A673 (cell line): ENCODE measurements around the gene GSTM3. TPM values are rescaled to one million over a fixed set of nuclear protein-coding genes. Genes with fewer than 3 reads are reported as not detected.

Source experiments
- BruUV-seq: library from RNA; stranded (reverse); fragments of 400-500 nt; replicated peaks from 2 replicates; lab custom pipeline; 2021; lab: Mats Ljungman, UMichigan
- CTCF ChIA-PET: fragments of 300-600 bp; sonication (Branson Sonifier 250); formaldehyde crosslinking; loops from one replicate; lab custom pipeline; 2022; ENCODE audit warnings: antibody characterized with exemption; lab: Charles Lee
- POLR2A ChIA-PET: fragments of 300-600 bp; sonication (Branson Sonifier 250); formaldehyde crosslinking; loops from one replicate; lab custom pipeline; 2022; ENCODE audit warnings: antibody characterized with exemption; ENCODE audit not compliant: low non-redundant PET; lab: Charles Lee
- DNase-seq: peaks from one replicate; pipeline ENCODE4 v3.0.0-alpha.2; 2015; ENCODE audit warnings: low spot score
- H3K27ac ChIP-seq: fragments of 200-600 bp; sonication (generic); 2 replicates; pipeline ENCODE4 v1.5.1; 2016; ENCODE audit warnings: mixed run types, low read depth, mild to moderate bottlenecking, mixed read lengths, antibody characterized with exemption, low read length; ENCODE audit not compliant: poor library complexity, severe bottlenecking
- H3K27me3 ChIP-seq: fragments of 200-600 bp; sonication (generic); replicated peaks from 2 replicates; pipeline ENCODE4 v1.6.1; 2017; ENCODE audit warnings: mixed run types, low read depth, mild to moderate bottlenecking, mixed read lengths, antibody characterized with exemption, low read length; ENCODE audit not compliant: insufficient read depth, poor library complexity
- H3K36me3 ChIP-seq: fragments of 200-600 bp; sonication (generic); 2 replicates; pipeline ENCODE4 v1.6.1; 2016; ENCODE audit warnings: mixed run types, mild to moderate bottlenecking, mixed read lengths, antibody characterized with exemption, low read length; ENCODE audit not compliant: insufficient read depth, poor library complexity, severe bottlenecking
- H3K4me1 ChIP-seq: fragments of 200-600 bp; sonication (generic); 2 replicates; pipeline ENCODE4 v1.6.1; 2017; ENCODE audit warnings: mixed run types, mild to moderate bottlenecking, mixed read lengths, antibody characterized with exemption, low read length; ENCODE audit not compliant: insufficient read depth, poor library complexity, severe bottlenecking
- H3K4me3 ChIP-seq: fragments of 200-600 bp; sonication (generic); 2 replicates; pipeline ENCODE4 v1.5.1; 2016; ENCODE audit warnings: low read depth, mixed run types, mild to moderate bottlenecking, mixed read lengths, low read length; ENCODE audit not compliant: poor library complexity, severe bottlenecking
- H3K9me3 ChIP-seq: fragments of 200-600 bp; sonication (generic); 2 replicates; pipeline ENCODE4 v1.6.1; 2016; ENCODE audit warnings: mixed run types, low read depth, mild to moderate bottlenecking, mixed read lengths, antibody characterized with exemption, low read length; ENCODE audit not compliant: poor library complexity, severe bottlenecking
- CTCF ChIP-seq: fragments of 300-800, 200-600 bp; sonication (generic); conservative IDR thresholded peaks from 2 replicates; pipeline ENCODE4 v1.5.1; 2017; ENCODE audit warnings: low read depth, mild to moderate bottlenecking, antibody characterized with exemption, low read length, moderate library complexity, mixed read lengths
- EZH2 ChIP-seq: fragments of 200-600 bp; sonication (generic); IDR thresholded peaks from 2 replicates; pipeline ENCODE4 v1.6.1; 2017; ENCODE audit warnings: borderline replicate concordance, low read depth, mild to moderate bottlenecking, mixed read lengths, antibody characterized with exemption, low read length; ENCODE audit not compliant: poor library complexity, severe bottlenecking
- intact Hi-C: fragments of 100-400 bp; cut with micrococcal nuclease; formaldehyde crosslinking; loops from one replicate; pipeline ENCODE4 v1.10.0; 2022; ENCODE audit not compliant: unreplicated experiment
- total RNA-seq: library from RNA; stranded (reverse); gene quantifications from 2 replicates; pipeline ENCODE4 v1.2.3, GENCODE V29; 2021

Gene GSTM3
- total RNA-seq, 1 experiment from 2014 or later: 72.2 TPM

DNA sequence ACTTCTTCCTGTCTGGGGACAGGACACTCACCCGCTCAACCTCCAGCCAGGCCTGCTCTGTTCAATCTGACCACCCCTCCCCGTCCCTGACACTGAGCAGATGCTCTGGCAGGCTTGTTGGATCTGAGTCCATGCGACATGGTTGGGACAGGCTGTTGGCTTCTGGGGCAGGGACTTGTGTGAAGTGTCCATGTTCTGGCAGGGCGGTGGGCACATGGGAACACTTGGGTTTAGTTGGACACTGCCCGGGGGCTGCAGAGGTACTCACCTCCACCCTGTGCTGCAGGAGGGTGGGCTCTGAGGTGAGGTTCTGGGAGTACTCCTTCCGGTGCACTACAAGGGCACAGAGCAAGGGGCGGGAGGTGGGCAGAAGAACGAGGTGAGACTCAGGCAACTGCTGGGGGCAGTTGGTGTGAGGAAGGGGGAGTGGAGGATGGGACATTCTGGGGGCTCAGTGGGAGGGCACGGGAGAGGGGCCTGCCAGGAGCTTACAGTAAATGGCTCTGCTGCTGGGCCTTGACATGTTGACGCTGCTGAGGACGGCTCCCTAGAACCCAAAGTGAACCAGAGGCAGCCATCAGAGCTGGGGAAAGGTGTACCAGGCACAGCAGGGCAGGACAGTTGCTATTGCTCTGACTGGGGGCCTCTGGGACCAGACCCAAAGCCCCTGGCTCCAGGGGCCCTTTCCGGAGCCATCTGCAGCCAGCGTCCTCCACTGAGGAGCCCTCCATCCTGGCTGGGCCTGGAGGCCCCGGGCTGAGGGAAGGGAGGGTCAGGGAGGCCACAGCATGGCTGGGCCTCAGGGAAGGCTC lies 20.6 kb upstream of the GSTM3 start:
- ChIA-PET POLR2A (no interaction called here), CTCF (interaction anchor here (0.5 kb wide), 1 partner anchor 246 kb away, joined by 3 read pairs; no protein-coding TSS in a partner anchor)
- no peaks in the 10 kb centered on the region for H3K27me3 ChIP-seq
- H3K4me1 ChIP-seq: no peaks in the 10 kb centered on the region
- H3K4me3 ChIP-seq: no peak overlapping the region
- intact Hi-C loops: no loop called here
- no peaks in the 10 kb centered on the region for H3K36me3 ChIP-seq
- TF ChIP-seq CTCF (no peak), EZH2 (no peak)
- H3K9me3 ChIP-seq: no peaks in the 10 kb centered on the region
- no TSS peak for BruUV-seq
- no peak overlapping the region for H3K27ac ChIP-seq
- no peak for DNase-seq

DNA sequence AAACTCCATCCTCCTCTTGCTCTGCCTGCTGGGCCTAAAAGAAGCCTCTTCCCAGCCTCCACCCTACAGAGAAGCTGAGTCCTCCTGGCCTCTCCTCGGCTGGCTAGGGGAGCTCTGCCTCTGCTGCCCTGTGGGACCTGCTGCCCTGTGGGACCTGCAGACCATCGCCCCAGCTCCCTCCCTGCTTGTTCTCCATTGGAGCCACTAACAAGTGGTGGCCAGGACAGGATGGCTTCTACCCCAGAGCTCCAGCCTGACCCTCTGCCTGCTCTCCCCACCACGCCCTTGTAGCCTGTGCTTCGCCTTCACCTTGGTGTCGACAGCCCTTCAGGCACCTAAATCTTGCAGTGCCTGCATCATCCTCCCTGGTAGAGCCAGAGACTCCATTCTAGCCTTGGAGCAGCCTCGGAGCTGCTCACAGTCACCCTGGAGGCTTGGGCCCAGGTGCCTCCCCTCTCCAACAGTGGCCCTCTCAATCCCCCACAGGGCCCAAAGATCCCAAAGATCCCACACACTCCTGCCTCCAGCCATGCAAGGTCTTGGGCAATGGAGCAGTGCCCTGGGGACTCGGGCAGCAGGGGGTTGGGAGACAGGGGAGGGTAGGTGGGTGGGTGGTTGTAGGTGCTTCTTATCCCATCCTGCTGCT lies 19.9 kb upstream of the GSTM3 start:
- intact Hi-C loops: no loop called here
- no TSS peak for BruUV-seq
- H3K9me3 ChIP-seq: no peaks in the 10 kb centered on the region
- no peak for DNase-seq
- H3K4me1 ChIP-seq: no peaks in the 10 kb centered on the region
- TF ChIP-seq EZH2 (no peak), CTCF (no peak)
- H3K4me3 ChIP-seq: no peak overlapping the region
- CTCF ChIA-PET: no interaction called here
- no peak overlapping the region for H3K27ac ChIP-seq
- H3K36me3 ChIP-seq: no peaks in the 10 kb centered on the region
- H3K27me3 ChIP-seq: no peaks in the 10 kb centered on the region
- POLR2A ChIA-PET: no interaction called here

- no peaks in the 10 kb centered on the region for H3K9me3 ChIP-seq
- BruUV-seq: no TSS peak
- H3K27ac ChIP-seq: no peak overlapping the region
- no peak for DNase-seq
- no peak overlapping the region for H3K4me3 ChIP-seq
- no peaks in the 10 kb centered on the region for H3K4me1 ChIP-seq
- intact Hi-C loops: no loop called here
- TF ChIP-seq EZH2 (no peak), CTCF (no peak)
- H3K27me3 ChIP-seq: no peaks in the 10 kb centered on the region
- ChIA-PET POLR2A (no interaction called here), CTCF (no interaction called here)
- no peaks in the 10 kb centered on the region for H3K36me3 ChIP-seq
Observed at GRCh38 chr1:109759513-109760334, 18.9 kb upstream of the GSTM3 start.
